ENCODE measurements around the gene CCND3. TPM values are rescaled to one million over a fixed set of nuclear protein-coding genes. Genes with fewer than 3 reads are reported as not detected.
"Not testable (repeated sequence)": the region's sequence is repeated elsewhere in the genome, so short reads cannot be mapped to it uniquely, and the experiment has no call there.

CCND3 gene
- total RNA-seq, 1 donor from 2014 or later, result 113 TPM

- DNase-seq (ENCODE audit: low read depth), result no peak
Measured at GRCh38 chr6:41947581-41948220, 6.1 kb upstream of the CCND3 start.

DNA sequence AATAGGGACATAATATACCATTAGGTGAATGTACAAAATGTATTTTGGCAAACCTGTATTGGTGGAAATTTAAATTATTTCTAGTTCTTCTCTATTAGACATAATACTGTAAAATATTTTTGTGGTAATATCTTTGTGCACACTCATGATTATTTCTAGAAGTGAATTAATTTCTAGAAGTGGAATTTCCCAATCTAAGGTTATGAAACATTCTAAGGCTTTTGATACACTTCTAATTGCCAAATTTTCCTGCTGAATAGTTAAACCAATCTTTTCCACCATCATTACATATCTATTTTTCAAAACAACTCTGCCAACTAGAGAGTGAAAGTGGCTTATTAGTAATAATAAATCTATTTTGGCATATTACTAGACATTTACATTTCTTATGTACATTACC is 1.8 kb upstream of the CCND3 start:
- no peak for DNase-seq (ENCODE audit: low read depth)

GRCh38 chr6:41942882-41943281 is 1.3 kb upstream of the CCND3 start:
- DNase-seq (ENCODE audit: low read depth), result not testable (repeated sequence)

DNA sequence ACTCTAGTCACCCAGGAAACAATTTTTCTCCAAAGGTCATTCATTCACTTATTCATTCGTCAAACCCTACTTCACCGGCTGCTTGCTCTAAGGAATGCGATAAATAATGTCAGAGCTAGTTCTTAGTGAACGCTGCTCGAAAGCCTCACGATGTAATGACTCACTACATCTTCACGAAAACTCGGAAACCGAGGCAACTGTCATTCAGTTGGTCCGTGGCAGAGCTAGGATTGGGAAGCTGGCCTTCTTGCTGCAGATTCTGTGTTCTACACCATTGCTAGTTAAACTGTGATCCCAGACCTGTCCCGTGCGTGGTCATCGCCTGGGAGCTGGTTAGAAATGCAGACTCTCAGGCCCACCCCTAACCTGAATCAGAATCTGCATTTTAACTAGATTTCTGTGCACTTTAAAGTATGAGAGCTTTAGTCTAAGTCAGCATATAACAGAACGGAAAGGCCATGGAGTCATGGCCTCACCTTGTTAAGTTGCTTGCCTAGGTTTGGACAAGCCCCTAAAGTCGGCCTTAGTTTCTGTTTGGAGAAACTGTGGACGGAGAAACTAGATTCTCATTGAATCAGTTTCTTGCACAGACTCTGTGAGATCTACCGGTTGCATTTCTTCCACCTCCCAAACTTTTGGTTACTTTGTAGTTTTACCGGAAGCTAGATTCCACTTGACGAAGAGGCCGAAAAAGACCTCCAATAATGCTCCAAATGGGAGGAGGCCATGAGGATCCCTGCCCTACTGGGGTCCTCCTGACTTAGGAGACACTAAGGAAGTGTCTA is 651 bp upstream of the CCND3 start:
- peak; percentile 97 for DNase-seq (ENCODE audit: low read depth)

- DNase-seq (ENCODE audit: low read depth), result no peak
Measured at GRCh38 chr6:41940759-41941279, 789 bp downstream of the CCND3 start.

DNA sequence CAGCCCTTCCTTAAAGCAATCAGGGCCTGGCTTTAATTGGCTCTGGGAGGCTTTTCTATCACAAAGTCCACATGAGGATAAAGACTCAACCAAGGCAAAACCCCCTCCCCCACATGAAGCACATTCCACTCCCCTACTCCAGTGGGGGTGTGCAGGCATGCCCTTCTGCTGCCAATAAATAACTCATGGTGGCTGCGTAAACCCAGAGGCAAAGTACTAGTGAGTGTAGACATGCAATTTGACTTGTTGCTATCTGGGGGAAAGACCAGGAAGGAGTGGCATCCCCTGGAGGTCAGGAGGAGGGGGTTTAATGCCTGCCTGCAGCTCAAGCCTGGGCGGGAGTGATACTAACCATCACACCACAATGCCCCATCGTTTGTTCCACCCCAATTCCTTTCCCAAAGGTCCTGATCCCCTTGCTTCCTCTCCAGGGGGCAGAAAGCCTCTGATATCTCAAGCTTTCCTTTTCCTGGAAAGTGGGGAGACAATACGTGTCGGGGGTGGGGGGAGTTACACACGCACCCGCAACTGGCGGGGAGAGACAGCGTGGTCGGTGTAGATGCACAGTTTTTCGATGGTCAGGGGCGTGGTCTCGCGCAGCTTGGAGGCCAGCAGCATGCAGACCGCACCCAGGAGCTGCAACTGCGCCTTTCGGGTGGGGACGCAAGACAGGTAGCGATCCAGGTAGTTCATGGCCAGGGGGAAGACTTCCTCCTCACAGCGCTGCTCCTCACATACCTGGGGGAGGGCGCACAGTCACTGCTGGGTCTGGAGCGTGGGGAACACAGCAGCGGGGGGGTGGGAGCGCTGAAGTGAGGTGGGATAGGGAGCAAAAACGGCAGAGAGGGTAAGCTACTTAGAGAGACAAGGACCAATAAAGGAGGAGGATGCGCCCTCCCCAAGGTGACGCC is 1.5 kb downstream of the CCND3 start:
- DNase-seq (ENCODE audit: low read depth), result peak; percentile 76

GRCh38 chr6:41939176-41939847 is 2.3 kb downstream of the CCND3 start:
- DNase-seq (ENCODE audit: low read depth), result no peak

DNA sequence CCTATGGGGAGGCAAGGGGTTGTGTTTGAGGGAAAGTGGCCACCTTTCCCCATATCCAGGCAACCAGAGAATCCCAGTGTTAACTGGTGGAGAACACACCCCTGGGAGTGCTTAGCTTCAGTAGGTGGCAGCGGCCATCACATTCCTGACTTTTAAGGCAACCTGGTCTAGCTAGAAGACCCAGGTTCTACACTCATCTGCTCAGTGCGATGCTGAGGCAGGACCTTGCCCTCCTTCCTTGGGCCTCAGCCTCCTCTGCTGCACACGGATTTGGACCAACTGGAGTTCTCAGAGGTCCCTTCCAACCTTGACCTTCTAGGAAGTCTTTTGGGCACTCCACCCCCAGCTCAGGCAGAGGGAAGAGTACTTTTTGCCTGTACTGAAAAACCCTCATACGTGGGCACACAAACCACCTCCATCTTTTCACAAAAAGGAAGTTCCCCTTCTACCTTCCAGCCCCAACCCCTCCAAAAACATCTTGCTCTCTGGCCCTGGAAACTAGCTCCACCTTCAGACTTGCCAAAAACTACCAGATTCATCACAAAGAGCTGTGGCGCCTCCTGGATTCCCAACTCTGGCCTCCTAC is 2.9 kb downstream of the CCND3 start:
- DNase-seq (ENCODE audit: low read depth), result no peak

DNA sequence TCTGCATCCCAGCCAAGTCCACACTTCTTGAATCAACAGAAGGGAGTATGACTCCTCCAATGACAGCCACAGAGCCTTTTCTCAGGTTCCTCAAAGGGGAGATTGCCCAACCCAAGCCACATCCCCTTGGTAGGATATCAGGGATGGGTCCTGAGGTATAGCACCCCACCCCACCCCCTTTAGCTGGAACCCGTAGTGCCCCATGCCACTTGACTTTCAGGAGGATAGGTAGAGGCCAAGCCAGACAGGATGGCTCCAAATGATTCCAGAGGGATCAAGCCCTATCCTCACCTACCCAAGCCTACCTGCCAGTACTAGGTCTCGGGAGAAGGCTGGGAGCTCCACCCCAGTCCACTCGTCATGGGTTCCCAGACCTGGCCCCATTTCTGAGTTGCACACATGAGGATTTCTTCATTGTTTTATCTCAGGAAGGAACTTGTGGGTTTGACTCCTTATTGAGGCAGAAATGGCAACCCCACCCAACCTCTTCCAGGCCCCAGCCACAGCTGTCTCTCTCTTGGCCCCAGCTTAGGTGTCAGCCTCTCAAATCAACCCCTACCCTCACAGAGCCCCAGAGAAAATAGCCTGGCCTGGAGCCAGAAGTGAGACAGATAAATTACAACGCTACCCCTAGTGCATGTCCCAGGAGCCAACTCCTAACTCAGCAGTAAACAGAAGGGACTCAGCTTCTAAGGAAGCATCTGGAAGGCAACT is 3.6 kb downstream of the CCND3 start:
- DNase-seq (ENCODE audit: low read depth), result no peak

DNA sequence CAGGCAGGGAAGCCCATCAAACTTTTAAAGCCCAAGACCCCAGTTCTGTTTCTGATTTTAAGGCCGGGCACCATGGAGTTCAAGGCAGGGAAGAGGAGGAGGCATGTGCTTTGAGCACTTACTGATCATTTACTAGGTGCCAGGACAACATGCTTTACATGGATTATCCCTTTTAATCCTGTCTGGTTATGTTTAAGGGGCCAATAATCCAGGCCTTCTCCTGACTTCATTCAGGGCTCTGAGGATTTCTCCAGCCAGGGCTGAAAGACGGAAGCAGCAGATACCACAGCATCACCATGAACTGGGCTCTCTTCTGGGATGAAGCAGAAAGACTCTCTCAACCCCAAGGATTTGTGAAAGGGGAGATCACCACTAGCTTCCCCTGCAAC is 4.1 kb downstream of the CCND3 start:
- DNase-seq (ENCODE audit: low read depth), result no peak

GRCh38 chr6:41936073-41936837 is 5.4 kb downstream of the CCND3 start:
- peak; percentile 88 for DNase-seq (ENCODE audit: low read depth)

DNA sequence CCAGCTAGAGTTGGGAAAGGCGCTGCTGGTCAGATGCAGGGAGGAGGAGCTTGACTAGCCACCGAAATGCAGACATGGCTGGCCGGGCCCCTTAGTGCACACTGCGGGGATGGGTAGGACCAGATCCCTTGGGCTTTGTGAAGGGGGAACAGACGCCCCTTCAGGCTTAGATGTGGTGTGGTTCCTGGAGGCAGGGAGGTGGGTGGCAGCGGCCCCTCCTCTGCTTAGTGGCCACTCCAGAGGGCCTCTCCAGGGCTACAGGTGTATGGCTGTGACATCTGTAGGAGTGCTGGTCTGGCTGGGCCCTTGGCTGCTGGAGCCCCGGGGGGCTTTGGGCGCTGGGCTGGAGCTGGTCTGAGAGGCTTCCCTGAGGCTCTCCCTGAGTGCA is 5.9 kb downstream of the CCND3 start:
- DNase-seq (ENCODE audit: low read depth), result no peak

DNA sequence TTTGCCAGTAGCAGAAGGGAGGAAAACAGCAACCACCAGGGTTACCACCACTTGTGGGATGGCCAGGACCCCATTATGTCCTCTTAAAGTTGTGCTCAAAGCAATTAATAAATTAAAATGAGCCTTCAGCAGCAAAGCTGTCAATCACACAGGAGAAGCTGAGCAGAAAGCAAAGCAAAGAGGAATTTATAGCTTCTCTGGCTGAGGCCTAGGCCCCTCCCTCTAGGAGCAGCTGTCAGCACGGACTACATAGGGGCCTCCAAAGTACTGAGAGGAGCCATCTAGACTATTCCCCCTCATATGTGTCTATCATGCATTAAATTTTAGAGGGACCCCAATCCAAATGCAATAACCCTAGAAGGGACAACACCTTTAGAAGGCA is 6.4 kb downstream of the CCND3 start:
- DNase-seq (ENCODE audit: low read depth), result no peak

DNA sequence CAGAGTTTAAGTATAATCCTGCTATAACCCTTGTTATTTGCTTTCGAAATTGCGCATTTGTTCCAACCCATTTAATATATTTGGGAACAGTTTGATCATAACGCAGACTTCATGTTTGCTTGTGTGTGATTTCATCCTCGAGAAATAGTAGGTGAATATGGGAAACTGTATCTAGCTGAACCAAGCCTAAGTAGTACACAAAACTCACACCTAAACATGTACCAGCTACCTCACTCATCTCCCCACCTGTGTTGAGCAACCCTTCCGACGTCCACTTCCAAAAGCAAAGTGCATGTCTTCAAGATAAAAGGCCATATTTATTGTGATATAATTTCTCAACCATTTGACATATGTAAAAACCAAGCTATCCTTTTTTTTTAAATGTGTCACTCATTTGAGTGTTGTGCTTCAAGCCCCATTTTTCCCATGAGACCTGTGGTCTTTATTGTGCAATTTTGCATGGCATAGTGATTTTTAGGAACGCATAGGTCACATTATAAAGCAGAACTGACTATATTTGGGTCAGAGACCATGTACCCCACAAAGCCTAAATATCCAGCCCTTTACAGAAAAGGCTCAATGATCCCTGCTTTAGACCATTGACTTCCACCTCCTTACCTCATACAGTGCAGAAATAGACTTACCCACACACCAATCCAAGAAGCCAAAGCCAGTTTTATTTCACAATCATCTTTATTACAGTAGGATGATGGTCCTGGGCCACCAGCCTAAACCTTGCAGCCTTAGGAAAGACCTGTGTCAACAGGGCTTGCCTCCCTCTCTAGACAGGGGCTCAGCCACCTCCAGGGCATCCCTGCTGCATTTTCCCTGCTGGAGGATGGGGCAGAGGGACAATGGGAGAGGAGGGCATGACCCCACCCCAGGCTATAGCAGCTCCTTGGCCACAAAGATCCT is 7.1 kb downstream of the CCND3 start:
- no peak for DNase-seq (ENCODE audit: low read depth)

GRCh38 chr6:41932378-41932777 is 9.2 kb downstream of the CCND3 start:
- no peak for DNase-seq (ENCODE audit: low read depth)

- no peak for DNase-seq (ENCODE audit: low read depth)
Measured at GRCh38 chr6:41931792-41932191, 9.8 kb downstream of the CCND3 start.

DNA sequence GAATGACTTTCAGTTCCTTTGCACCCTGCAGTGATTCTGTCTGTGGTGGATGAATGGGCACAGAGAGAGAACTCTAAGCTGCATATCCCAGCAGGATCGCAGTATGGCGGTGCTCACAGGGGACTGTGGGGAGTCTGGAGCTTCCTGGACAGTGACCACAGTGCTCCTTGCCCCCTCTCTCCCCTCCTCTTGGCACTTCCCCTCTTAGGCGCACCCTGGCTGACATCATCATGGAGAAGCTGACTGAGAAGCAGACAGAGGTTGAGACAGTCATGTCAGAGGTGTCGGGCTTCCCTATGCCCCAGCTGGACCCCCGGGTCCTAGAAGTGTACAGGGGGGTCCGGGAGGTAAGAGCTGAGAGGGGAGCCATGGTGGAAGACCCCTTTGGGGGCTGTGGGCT is 11.7 kb downstream of the CCND3 start:
- no peak for DNase-seq (ENCODE audit: low read depth)

DNA sequence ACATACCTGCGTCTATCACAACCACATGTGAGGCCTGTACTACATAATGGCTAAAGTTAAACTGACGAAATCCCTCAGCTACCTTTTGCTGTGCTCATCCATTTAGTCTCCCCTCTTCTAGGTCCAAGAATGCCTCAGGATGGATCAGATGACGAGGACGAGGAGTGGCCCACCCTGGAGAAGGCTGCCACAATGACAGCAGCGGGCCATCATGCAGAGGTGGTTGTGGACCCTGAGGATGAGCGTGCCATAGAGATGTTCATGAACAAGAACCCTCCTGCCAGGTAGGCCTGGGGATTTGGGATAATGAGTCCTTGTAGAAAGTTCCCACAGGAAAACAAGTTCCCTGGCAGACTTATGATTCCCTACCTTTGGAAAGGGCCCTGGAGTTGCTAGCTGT is 14.4 kb downstream of the CCND3 start:
- no peak for DNase-seq (ENCODE audit: low read depth)

DNA sequence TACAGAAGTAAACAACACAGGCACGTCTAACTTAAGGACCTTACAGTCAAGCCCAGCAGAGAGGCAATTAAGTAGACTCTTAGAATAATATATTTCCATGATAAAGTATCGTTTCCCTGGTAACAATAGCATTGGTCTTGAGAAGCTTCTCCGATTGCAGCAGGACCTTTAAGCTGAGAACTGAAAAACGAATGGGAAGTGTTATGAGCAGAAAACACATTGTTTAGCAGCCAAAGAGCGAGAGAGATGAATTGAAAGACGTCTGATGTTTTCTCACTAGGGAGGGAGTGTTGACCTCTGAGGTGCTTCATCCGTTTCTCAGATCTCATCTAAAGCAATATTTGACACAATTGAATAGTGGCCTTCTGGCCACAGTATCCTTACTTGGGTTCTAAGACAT is 19.5 kb downstream of the CCND3 start:
- DNase-seq (ENCODE audit: low read depth), result no peak
